HS-5 (cell line): Measurements from ENCODE around the gene LIN52.

Experiments used
- DNase-seq: peaks from one replicate; pipeline ENCODE4 v3.0.0-alpha.2; 2012; ENCODE audit warnings: low read depth

The LIN52 gene

GRCh38 chr14:74237441-74237840 lies 152.7 kb downstream of the LIN52 start:
- DNase-seq = no peak

- no peak for DNase-seq
Observed at GRCh38 chr14:74238974-74239847, 154.5 kb downstream of the LIN52 start, which contains the start of gene VSX2. TSS of gene VSX2 (plus strand) at chr14:74239449. CDS start at chr14:74239562, 113 bp downstream.

DNA sequence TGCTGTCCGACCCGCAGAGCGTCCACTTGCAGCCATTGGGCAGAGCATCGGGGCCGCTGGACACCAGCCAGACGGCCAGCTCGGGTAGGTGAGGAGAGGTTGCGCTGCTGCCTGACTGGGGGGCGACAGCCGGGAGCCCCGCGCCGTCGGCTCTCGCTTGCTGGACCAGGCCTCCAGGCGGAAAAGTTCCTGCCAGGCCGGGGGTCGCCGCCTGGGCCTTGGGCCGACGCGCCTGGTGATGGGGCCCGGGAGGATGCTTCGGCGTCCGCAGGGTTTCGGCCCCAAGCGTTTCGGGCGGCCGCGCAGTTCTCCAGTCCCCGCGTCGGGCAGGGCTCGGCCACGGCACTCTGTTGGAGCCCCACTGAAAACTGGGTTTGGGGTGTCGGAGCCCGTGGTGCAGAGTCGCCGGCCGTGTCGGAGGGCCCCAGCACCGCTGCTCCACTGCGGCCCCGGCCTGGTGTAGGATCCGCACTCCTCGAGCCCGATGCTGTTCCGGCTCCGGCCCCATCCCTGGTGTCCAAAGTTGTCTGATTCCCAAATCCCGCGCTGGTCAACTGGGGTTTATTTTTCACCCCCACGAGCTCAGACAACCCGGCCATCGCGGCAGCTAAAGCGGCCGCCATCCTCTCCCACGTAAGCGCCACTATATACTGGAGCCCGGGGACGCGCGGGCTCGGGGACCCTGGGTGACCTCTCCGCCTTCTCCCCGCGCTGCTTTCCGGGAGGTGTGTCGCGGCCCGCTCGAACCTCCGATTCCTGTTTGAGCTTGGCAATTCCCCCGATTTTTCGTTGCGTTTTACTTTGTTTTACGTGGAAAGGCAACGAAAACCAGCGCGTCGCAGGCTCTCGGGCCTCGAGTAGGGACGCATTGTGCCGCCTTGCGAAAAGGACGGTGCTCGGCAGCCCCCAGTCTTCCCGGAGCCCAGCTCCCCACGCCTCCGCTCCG lies 155.4 kb downstream of the LIN52 start:
- no peak for DNase-seq

DNA sequence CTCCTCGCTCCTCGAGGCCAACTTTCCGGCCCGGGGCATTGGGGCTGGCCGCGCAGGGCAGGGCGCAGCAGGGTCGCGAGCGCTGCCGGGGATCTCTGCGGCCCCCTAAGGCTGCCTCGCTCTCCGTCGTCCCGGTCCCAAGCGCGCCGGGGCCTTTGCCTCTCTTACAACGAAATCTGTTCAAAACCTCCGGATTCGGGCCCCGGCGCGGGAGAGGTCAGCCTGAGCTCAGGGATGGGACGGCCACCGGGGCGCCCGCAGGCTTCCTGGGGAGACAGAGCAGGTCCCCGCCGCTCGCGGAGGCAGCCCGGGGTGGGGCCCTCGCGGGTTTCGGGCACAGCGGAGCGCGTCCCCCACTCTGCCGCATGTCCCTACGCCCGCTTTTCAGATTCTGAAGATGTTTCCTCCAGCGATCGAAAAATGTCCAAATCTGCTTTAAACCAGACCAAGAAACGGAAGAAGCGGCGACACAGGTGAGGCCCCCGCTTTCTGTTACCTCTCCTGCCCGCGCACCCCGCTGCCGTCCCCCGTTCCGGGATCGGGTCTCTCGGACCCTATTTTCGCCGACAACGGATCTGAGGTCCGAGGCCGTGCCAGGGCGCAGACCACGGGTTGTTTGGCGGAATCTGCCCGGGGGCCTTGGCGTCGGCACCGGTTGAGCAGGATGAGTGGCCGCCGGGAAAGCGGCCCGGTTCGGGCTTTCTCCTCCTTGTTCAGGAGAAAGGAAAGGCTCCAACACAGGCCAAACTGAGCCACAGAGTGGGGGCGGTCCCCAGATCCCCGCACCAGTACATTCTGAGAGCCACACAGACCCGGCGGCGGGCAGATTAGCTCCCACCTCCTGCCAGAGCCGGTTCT lies 156.3 kb downstream of the LIN52 start:
- DNase-seq = no peak

- DNase-seq = no peak
Observed at GRCh38 chr14:74241652-74242017, 156.9 kb downstream of the LIN52 start.

DNA sequence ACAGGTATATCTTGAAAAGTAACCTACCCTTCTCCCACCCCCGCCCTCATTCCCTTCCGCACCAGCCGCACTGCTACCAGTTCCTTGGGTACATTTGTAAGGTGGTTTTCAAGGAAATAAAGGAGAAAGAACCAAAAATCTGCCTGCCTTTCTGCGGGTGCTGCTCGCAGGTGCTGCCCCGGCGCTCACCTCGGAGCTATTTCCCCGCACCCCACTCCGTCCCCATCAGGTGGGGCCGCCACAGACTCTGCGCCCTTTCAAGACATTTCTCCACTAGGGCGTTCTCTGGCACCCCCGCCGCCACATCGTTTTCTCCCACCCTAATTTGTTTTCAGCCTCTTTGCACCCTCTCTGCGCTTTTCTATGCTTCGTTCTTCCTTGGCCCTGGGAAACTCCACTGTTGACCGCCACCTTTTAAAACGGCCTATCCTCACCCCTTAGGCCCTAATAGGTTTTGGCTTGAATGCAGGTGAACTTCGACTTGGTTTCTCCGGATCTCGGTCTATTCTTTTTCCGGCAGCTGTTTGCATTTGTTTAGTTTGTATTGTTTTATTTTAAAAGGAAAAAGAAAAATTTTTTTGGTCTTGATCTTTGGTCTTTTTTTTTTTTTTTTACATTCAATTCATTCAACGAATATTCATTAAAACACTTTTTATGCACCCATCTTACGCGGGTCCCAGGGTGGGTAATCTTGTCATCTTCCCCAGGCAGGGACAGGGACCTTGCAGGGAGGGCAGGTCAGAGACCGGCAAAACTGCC lies 157.4 kb downstream of the LIN52 start:
- no peak for DNase-seq

GRCh38 chr14:74242780-74243042 lies 158.0 kb downstream of the LIN52 start:
- DNase-seq = no peak

DNA sequence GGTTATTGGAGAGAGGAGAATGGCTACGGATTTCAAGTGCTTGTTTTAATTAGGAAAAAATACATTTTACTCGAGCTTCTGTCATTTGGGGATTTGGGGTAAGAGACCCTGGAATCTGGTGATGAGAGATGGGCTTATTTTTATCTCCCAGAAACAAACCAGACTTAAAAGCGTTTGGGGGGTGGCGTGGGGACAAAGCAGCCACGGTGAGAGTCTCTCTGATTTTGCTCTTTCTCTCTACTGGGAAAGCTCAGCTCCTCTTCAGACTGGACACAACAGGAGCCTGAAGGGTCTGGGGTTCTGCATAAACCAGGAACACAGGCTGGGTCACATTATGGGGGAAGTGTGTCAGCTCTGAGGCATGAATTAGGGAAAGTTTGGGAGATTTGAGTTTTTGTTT lies 158.3 kb downstream of the LIN52 start:
- no peak for DNase-seq

GRCh38 chr14:74244115-74244514 lies 159.4 kb downstream of the LIN52 start:
- DNase-seq = no peak

DNA sequence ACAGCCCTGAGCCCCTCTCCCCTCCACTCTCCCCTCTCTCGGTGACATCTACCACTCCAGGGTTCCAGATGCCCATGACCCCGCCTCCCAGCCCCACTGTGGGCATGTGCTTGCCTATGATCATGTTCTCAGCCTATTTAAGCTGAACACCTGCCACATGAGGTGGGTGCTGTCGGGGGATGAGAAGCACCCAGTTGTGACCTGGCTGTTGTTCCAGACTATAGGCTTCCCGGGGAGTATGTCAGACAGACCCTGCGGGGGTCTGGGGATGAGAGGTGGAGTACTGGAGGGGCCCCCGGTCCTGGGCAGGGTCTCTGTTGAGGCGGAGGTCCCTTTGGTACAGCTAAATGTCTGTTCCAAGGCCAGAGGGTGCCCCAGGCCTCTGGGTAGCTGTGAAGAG lies 160.5 kb downstream of the LIN52 start:
- DNase-seq = no peak

GRCh38 chr14:74246542-74246941 lies 161.8 kb downstream of the LIN52 start:
- no peak for DNase-seq

GRCh38 chr14:74248017-74248416 lies 163.3 kb downstream of the LIN52 start:
- no peak for DNase-seq

- DNase-seq = no peak
Observed at GRCh38 chr14:74249433-74250375, 164.9 kb downstream of the LIN52 start.
